HG02759 (cell line): ENCODE data around the gene THAP7.
"Not testable (repeated sequence)": the region's sequence is repeated elsewhere in the genome, so short reads cannot be mapped to it uniquely, and the experiment has no call there.

Experiments
- ATAC-seq: cut with Tn5 transposase; IDR thresholded peaks from one replicate; pipeline ENCODE4 v1.9.1; 2021; ENCODE audit warnings: mild to moderate bottlenecking, moderate library complexity; ENCODE audit not compliant: unreplicated experiment

The THAP7 gene

GRCh38 chr22:20979940-20980453 is 21.9 kb downstream of the THAP7 start:
- ATAC-seq = no peak

- no peak for ATAC-seq
Measured at GRCh38 chr22:20979243-20979809, 22.6 kb downstream of the THAP7 start.

- ATAC-seq = no peak
Measured at GRCh38 chr22:20978419-20978818, 23.5 kb downstream of the THAP7 start.

GRCh38 chr22:20977516-20978170 is 24.3 kb downstream of the THAP7 start:
- ATAC-seq = no peak

- ATAC-seq = no peak
Measured at GRCh38 chr22:20977019-20977418, 24.9 kb downstream of the THAP7 start.

- ATAC-seq = no peak
Measured at GRCh38 chr22:20976291-20976877, 25.5 kb downstream of the THAP7 start.

- no peak for ATAC-seq
Measured at GRCh38 chr22:20975541-20976290, 26.2 kb downstream of the THAP7 start.

- ATAC-seq = no peak
Measured at GRCh38 chr22:20974336-20974955, 27.5 kb downstream of the THAP7 start.

- ATAC-seq = no peak
Measured at GRCh38 chr22:20973634-20974286, 28.2 kb downstream of the THAP7 start.

GRCh38 chr22:20972933-20973577 is 28.9 kb downstream of the THAP7 start:
- no peak for ATAC-seq

- not testable (repeated sequence) for ATAC-seq
Measured at GRCh38 chr22:20972014-20972694, 29.8 kb downstream of the THAP7 start.

- no peak for ATAC-seq
Measured at GRCh38 chr22:20970939-20971657, 30.8 kb downstream of the THAP7 start.

GRCh38 chr22:20968281-20968977 is 33.5 kb downstream of the THAP7 start:
- ATAC-seq = no peak

- no peak for ATAC-seq
Measured at GRCh38 chr22:20967697-20968211, 34.2 kb downstream of the THAP7 start.

GRCh38 chr22:20966883-20967696 is 34.8 kb downstream of the THAP7 start, which contains the start of gene AIFM3:
Gene AIFM3, plus strand, starts transcription at chr22:20967255. Its CDS starts 690 bp downstream, at chr22:20967945.
- no peak for ATAC-seq

GRCh38 chr22:20965888-20966855 is 35.7 kb downstream of the THAP7 start:
- ATAC-seq = no peak
